Activated naive CD4-positive, alpha-beta T cell treated with anti-CD3 and anti-CD28 coated beads, Interleukin-2, amount 10 ng/mL, durations not matched to agents 7 days and 5 days (primary cell): ENCODE measurements around the gene MRPL43.

Experiments
- CTCF ChIA-PET: fragments of 350-600 bp; sonication (Branson Sonifier 250); formaldehyde crosslinking; loops from one replicate; lab custom pipeline; 2021; ENCODE audit warnings: antibody characterized with exemption; lab: Charles Lee
- DNase-seq: peaks from one replicate; pipeline ENCODE4 v3.0.0-alpha.2; 2020
- H3K27ac Mint-ChIP-seq: one replicate; pipeline ENCODE4 v1.8.0; 2021; ENCODE audit warnings: mild to moderate bottlenecking, moderate library complexity, mixed read lengths
- H3K27me3 Mint-ChIP-seq: one replicate; pipeline ENCODE4 v1.8.0; 2021; ENCODE audit warnings: mild to moderate bottlenecking, mixed read lengths
- H3K36me3 Mint-ChIP-seq: one replicate; pipeline ENCODE4 v1.8.0; 2021; ENCODE audit warnings: mixed read lengths
- H3K4me1 Mint-ChIP-seq: one replicate; pipeline ENCODE4 v1.8.0; 2021; ENCODE audit warnings: mixed read lengths
- H3K4me3 Mint-ChIP-seq: one replicate; pipeline ENCODE4 v1.8.0; 2021; ENCODE audit warnings: mild to moderate bottlenecking, moderate library complexity, mixed read lengths
- H3K9me3 Mint-ChIP-seq: one replicate; pipeline ENCODE4 v1.8.0; 2021; ENCODE audit warnings: mixed read lengths

The MRPL43 gene

GRCh38 chr10:101014230-101014884, 27.1 kb upstream of the MRPL43 start:
- peak; percentile 86 for DNase-seq
- H3K27me3 Mint-ChIP-seq = peaks cover 66% of the 10 kb centered on the region
- H3K4me3 Mint-ChIP-seq = no peak overlapping the region
- peaks cover 12% of the 10 kb centered on the region for H3K4me1 Mint-ChIP-seq
- no peaks in the 10 kb centered on the region for H3K9me3 Mint-ChIP-seq
- H3K27ac Mint-ChIP-seq = no peak overlapping the region
- CTCF ChIA-PET = interaction anchor here (0.7 to 7.2 kb wide), 18 partner anchors 8 to 454 kb away, joined by 3 to 169 read pairs (median 5); partner anchors contain the start of genes LZTS2, PDZD7 and SFXN3
- no peaks in the 10 kb centered on the region for H3K36me3 Mint-ChIP-seq

GRCh38 chr10:101013365-101013825, 26.1 kb upstream of the MRPL43 start:
- no peak overlapping the region for H3K4me3 Mint-ChIP-seq
- no peak for DNase-seq
- H3K27ac Mint-ChIP-seq = no peak overlapping the region
- peaks cover 12% of the 10 kb centered on the region for H3K4me1 Mint-ChIP-seq
- CTCF ChIA-PET = interaction anchor here (0.6 to 7.2 kb wide), 8 partner anchors 9 to 98 kb away, joined by 3 to 169 read pairs (median 4); partner anchors contain the start of genes LZTS2, PDZD7 and SFXN3
- no peaks in the 10 kb centered on the region for H3K9me3 Mint-ChIP-seq
- no peaks in the 10 kb centered on the region for H3K36me3 Mint-ChIP-seq
- peaks cover 56% of the 10 kb centered on the region for H3K27me3 Mint-ChIP-seq

- Mint-ChIP-seq H3K27me3 (peaks cover 50% of the 10 kb centered on the region), H3K4me1 (peaks cover 12% of the 10 kb centered on the region), H3K9me3 (no peaks in the 10 kb centered on the region), H3K4me3 (no peak overlapping the region), H3K36me3 (no peaks in the 10 kb centered on the region), H3K27ac (no peak overlapping the region)
- CTCF ChIA-PET = interaction anchor here (0.8 to 1.5 kb wide), 5 partner anchors 10 to 38 kb away, joined by 3 to 7 read pairs (median 4); partner anchors contain the start of genes LZTS2, MRPL43 and TWNK
- DNase-seq = peak; percentile 85
Observed at GRCh38 chr10:101012525-101013364, 25.4 kb upstream of the MRPL43 start.

- Mint-ChIP-seq H3K4me1 (peaks cover 12% of the 10 kb centered on the region), H3K4me3 (no peak overlapping the region), H3K27ac (no peak overlapping the region), H3K36me3 (no peaks in the 10 kb centered on the region), H3K27me3 (peaks cover 40% of the 10 kb centered on the region), H3K9me3 (no peaks in the 10 kb centered on the region)
- CTCF ChIA-PET = interaction anchor here (0.6 to 1.5 kb wide), 6 partner anchors 9 to 37 kb away, joined by 3 to 7 read pairs (median 4); partner anchors contain the start of genes LZTS2, MRPL43 and TWNK
- no peak for DNase-seq
Observed at GRCh38 chr10:101011517-101012423, 24.5 kb upstream of the MRPL43 start.

GRCh38 chr10:101010329-101010728, 23.0 kb upstream of the MRPL43 start:
- Mint-ChIP-seq H3K9me3 (no peaks in the 10 kb centered on the region), H3K36me3 (no peaks in the 10 kb centered on the region), H3K4me3 (no peak overlapping the region), H3K27ac (no peak overlapping the region), H3K27me3 (peaks cover 26% of the 10 kb centered on the region), H3K4me1 (peaks cover 12% of the 10 kb centered on the region)
- CTCF ChIA-PET = interaction anchor here (1.5 kb wide), 1 partner anchor 12 kb away, joined by 4 read pairs; no protein-coding TSS in a partner anchor
- DNase-seq = no peak

GRCh38 chr10:101008823-101009423, 21.6 kb upstream of the MRPL43 start:
- H3K27me3 Mint-ChIP-seq = peaks cover 12% of the 10 kb centered on the region
- peaks cover 2% of the 10 kb centered on the region for H3K36me3 Mint-ChIP-seq
- H3K27ac Mint-ChIP-seq = no peak overlapping the region
- peaks cover 9% of the 10 kb centered on the region for H3K4me1 Mint-ChIP-seq
- no peak for DNase-seq
- no peak overlapping the region for H3K4me3 Mint-ChIP-seq
- CTCF ChIA-PET = no interaction called here
- H3K9me3 Mint-ChIP-seq = no peaks in the 10 kb centered on the region

GRCh38 chr10:101007915-101008822, 20.9 kb upstream of the MRPL43 start:
- Mint-ChIP-seq H3K36me3 (peaks cover 2% of the 10 kb centered on the region), H3K27ac (no peak overlapping the region), H3K27me3 (peaks cover 7% of the 10 kb centered on the region), H3K9me3 (no peaks in the 10 kb centered on the region), H3K4me1 (peaks cover 7% of the 10 kb centered on the region), H3K4me3 (no peak overlapping the region)
- no peak for DNase-seq
- CTCF ChIA-PET = interaction anchor here (1.5 kb wide), 1 partner anchor 11 kb away, joined by 3 read pairs; no protein-coding TSS in a partner anchor

GRCh38 chr10:101007099-101007711, 19.9 kb upstream of the MRPL43 start:
- no peaks in the 10 kb centered on the region for H3K27me3 Mint-ChIP-seq
- H3K27ac Mint-ChIP-seq = no peak overlapping the region
- no peaks in the 10 kb centered on the region for H3K4me1 Mint-ChIP-seq
- peaks cover 2% of the 10 kb centered on the region for H3K36me3 Mint-ChIP-seq
- CTCF ChIA-PET = interaction anchor here (1.5 to 12.0 kb wide), 2 partner anchors 10 kb away, joined by 3 to 169 read pairs; no protein-coding TSS in a partner anchor
- no peak overlapping the region for H3K4me3 Mint-ChIP-seq
- no peak for DNase-seq
- H3K9me3 Mint-ChIP-seq = no peaks in the 10 kb centered on the region

- Mint-ChIP-seq H3K27ac (no peak overlapping the region), H3K9me3 (no peaks in the 10 kb centered on the region), H3K4me3 (no peak overlapping the region), H3K27me3 (no peaks in the 10 kb centered on the region), H3K4me1 (no peaks in the 10 kb centered on the region), H3K36me3 (peaks cover 2% of the 10 kb centered on the region)
- CTCF ChIA-PET = interaction anchor here (0.7 to 12.0 kb wide), 2 partner anchors 10 kb away, joined by 5 to 169 read pairs; no protein-coding TSS in a partner anchor
- DNase-seq = no peak
Observed at GRCh38 chr10:101006593-101007098, 19.3 kb upstream of the MRPL43 start.

- H3K4me1 Mint-ChIP-seq = peaks cover 2% of the 10 kb centered on the region
- CTCF ChIA-PET = interaction anchor here (0.7 to 12.0 kb wide), 2 partner anchors 9 to 11 kb away, joined by 5 to 169 read pairs; no protein-coding TSS in a partner anchor
- H3K9me3 Mint-ChIP-seq = no peaks in the 10 kb centered on the region
Observed at GRCh38 chr10:101005869-101006567, 18.7 kb upstream of the MRPL43 start.

GRCh38 chr10:101005361-101005760, 18.1 kb upstream of the MRPL43 start:
- H3K27ac Mint-ChIP-seq = no peak overlapping the region
- CTCF ChIA-PET = interaction anchor here (12.0 kb wide), 1 partner anchor 12 kb away, joined by 169 read pairs; no protein-coding TSS in a partner anchor
- no peak overlapping the region for H3K4me3 Mint-ChIP-seq
- no peaks in the 10 kb centered on the region for H3K9me3 Mint-ChIP-seq
- peaks cover 5% of the 10 kb centered on the region for H3K36me3 Mint-ChIP-seq
- peaks cover 6% of the 10 kb centered on the region for H3K4me1 Mint-ChIP-seq
- no peak for DNase-seq
- peaks cover 8% of the 10 kb centered on the region for H3K27me3 Mint-ChIP-seq

More at GRCh38 chr10:101005869-101006567, 18.7 kb upstream of the MRPL43 start:
- Mint-ChIP-seq H3K27me3 (peaks cover 1% of the 10 kb centered on the region), H3K36me3 (peaks cover 3% of the 10 kb centered on the region), H3K27ac (no peak overlapping the region), H3K4me3 (no peak overlapping the region)
- no peak for DNase-seq
